Stimulated activated naive CD8-positive, alpha-beta T cell treated with anti-CD3 and anti-CD28 coated beads, Interleukin-15, Interleukin-2, amounts not matched to agents 100 ng/mL and 50 ng/mL, for 24 hours (primary cell): ENCODE data around the gene GRIP1.

Source experiments
- H3K27ac Mint-ChIP-seq: one replicate; pipeline ENCODE4 v1.8.0; 2021; ENCODE audit warnings: mild to moderate bottlenecking, mixed read lengths
- H3K27me3 Mint-ChIP-seq: one replicate; pipeline ENCODE4 v1.8.0; 2021; ENCODE audit warnings: mixed read lengths
- H3K36me3 Mint-ChIP-seq: one replicate; pipeline ENCODE4 v1.8.0; 2021; ENCODE audit warnings: low read depth, mixed read lengths
- H3K4me1 Mint-ChIP-seq: one replicate; pipeline ENCODE4 v1.8.0; 2021; ENCODE audit warnings: low read depth, mixed read lengths
- H3K4me3 Mint-ChIP-seq: one replicate; pipeline ENCODE4 v1.8.0; 2021; ENCODE audit warnings: mild to moderate bottlenecking, mixed read lengths
- H3K9me3 Mint-ChIP-seq: one replicate; pipeline ENCODE4 v1.8.0; 2021; ENCODE audit warnings: mixed read lengths

The GRIP1 gene

GRCh38 chr12:66674495-66675122 is 4.3 kb downstream of the GRIP1 start:
- peaks cover 4% of the 10 kb centered on the region for H3K9me3 Mint-ChIP-seq

GRCh38 chr12:66669541-66669940 is 9.3 kb downstream of the GRIP1 start:
- Mint-ChIP-seq H3K4me3 (no peak overlapping the region), H3K9me3 (peaks cover 4% of the 10 kb centered on the region), H3K4me1 (no peaks in the 10 kb centered on the region), H3K36me3 (no peaks in the 10 kb centered on the region), H3K27ac (no peak overlapping the region), H3K27me3 (peaks cover 9% of the 10 kb centered on the region)

More at GRCh38 chr12:66674495-66675122, 4.3 kb downstream of the GRIP1 start:
- Mint-ChIP-seq H3K4me1 (no peaks in the 10 kb centered on the region), H3K27ac (no peak overlapping the region), H3K27me3 (no peaks in the 10 kb centered on the region), H3K36me3 (no peaks in the 10 kb centered on the region), H3K4me3 (no peak overlapping the region)

GRCh38 chr12:66668311-66668710 is 10.6 kb downstream of the GRIP1 start:
- Mint-ChIP-seq H3K9me3 (peaks cover 4% of the 10 kb centered on the region), H3K27ac (no peak overlapping the region), H3K4me3 (no peak overlapping the region), H3K27me3 (peaks cover 11% of the 10 kb centered on the region), H3K4me1 (no peaks in the 10 kb centered on the region), H3K36me3 (no peaks in the 10 kb centered on the region)

GRCh38 chr12:66667906-66668305 is 11.0 kb downstream of the GRIP1 start:
- H3K9me3 Mint-ChIP-seq, result peaks cover 4% of the 10 kb centered on the region
- H3K27me3 Mint-ChIP-seq, result peaks cover 12% of the 10 kb centered on the region
- no peak overlapping the region for H3K27ac Mint-ChIP-seq
- no peaks in the 10 kb centered on the region for H3K4me1 Mint-ChIP-seq
- no peaks in the 10 kb centered on the region for H3K36me3 Mint-ChIP-seq
- H3K4me3 Mint-ChIP-seq, result no peak overlapping the region

GRCh38 chr12:66666481-66666880 is 12.4 kb downstream of the GRIP1 start:
- Mint-ChIP-seq H3K27me3 (peaks cover 12% of the 10 kb centered on the region), H3K27ac (no peak overlapping the region), H3K9me3 (peaks cover 4% of the 10 kb centered on the region), H3K4me1 (peaks cover 10% of the 10 kb centered on the region), H3K4me3 (no peak overlapping the region), H3K36me3 (no peaks in the 10 kb centered on the region)

- H3K36me3 Mint-ChIP-seq, result no peaks in the 10 kb centered on the region
- H3K27ac Mint-ChIP-seq, result no peak overlapping the region
- peaks cover 12% of the 10 kb centered on the region for H3K27me3 Mint-ChIP-seq
- peaks cover 4% of the 10 kb centered on the region for H3K9me3 Mint-ChIP-seq
- peaks cover 10% of the 10 kb centered on the region for H3K4me1 Mint-ChIP-seq
- H3K4me3 Mint-ChIP-seq, result no peak overlapping the region
Observed at GRCh38 chr12:66665435-66665985, 13.4 kb downstream of the GRIP1 start.

- Mint-ChIP-seq H3K27ac (no peak overlapping the region), H3K9me3 (no peaks in the 10 kb centered on the region), H3K4me1 (peaks cover 10% of the 10 kb centered on the region), H3K36me3 (no peaks in the 10 kb centered on the region), H3K27me3 (peaks cover 13% of the 10 kb centered on the region), H3K4me3 (no peak overlapping the region)
Observed at GRCh38 chr12:66664076-66664475, 14.8 kb downstream of the GRIP1 start.

- Mint-ChIP-seq H3K27ac (no peak overlapping the region), H3K4me3 (no peak overlapping the region), H3K36me3 (no peaks in the 10 kb centered on the region), H3K9me3 (no peaks in the 10 kb centered on the region), H3K4me1 (peaks cover 10% of the 10 kb centered on the region), H3K27me3 (peaks cover 17% of the 10 kb centered on the region)
Observed at GRCh38 chr12:66663611-66664010, 15.3 kb downstream of the GRIP1 start.

GRCh38 chr12:66662729-66663128 is 16.1 kb downstream of the GRIP1 start:
- H3K27me3 Mint-ChIP-seq, result peaks cover 14% of the 10 kb centered on the region
- peaks cover 10% of the 10 kb centered on the region for H3K4me1 Mint-ChIP-seq
- H3K27ac Mint-ChIP-seq, result no peak overlapping the region
- no peaks in the 10 kb centered on the region for H3K9me3 Mint-ChIP-seq
- no peaks in the 10 kb centered on the region for H3K36me3 Mint-ChIP-seq
- H3K4me3 Mint-ChIP-seq, result no peak overlapping the region

GRCh38 chr12:66662179-66662578 is 16.7 kb downstream of the GRIP1 start:
- Mint-ChIP-seq H3K4me1 (peaks cover 10% of the 10 kb centered on the region), H3K27ac (no peak overlapping the region), H3K27me3 (peaks cover 14% of the 10 kb centered on the region), H3K9me3 (no peaks in the 10 kb centered on the region), H3K4me3 (no peak overlapping the region), H3K36me3 (no peaks in the 10 kb centered on the region)

- no peak overlapping the region for H3K27ac Mint-ChIP-seq
- peaks cover 10% of the 10 kb centered on the region for H3K4me1 Mint-ChIP-seq
- no peaks in the 10 kb centered on the region for H3K9me3 Mint-ChIP-seq
- no peak overlapping the region for H3K4me3 Mint-ChIP-seq
- H3K36me3 Mint-ChIP-seq, result no peaks in the 10 kb centered on the region
- H3K27me3 Mint-ChIP-seq, result peaks cover 10% of the 10 kb centered on the region
Observed at GRCh38 chr12:66661357-66661756, 17.5 kb downstream of the GRIP1 start.

- no peaks in the 10 kb centered on the region for H3K9me3 Mint-ChIP-seq
- H3K4me3 Mint-ChIP-seq, result no peak overlapping the region
- H3K27ac Mint-ChIP-seq, result no peak overlapping the region
- H3K4me1 Mint-ChIP-seq, result no peaks in the 10 kb centered on the region
- no peaks in the 10 kb centered on the region for H3K36me3 Mint-ChIP-seq
- peaks cover 1% of the 10 kb centered on the region for H3K27me3 Mint-ChIP-seq
Observed at GRCh38 chr12:66653796-66654195, 25.1 kb downstream of the GRIP1 start.

GRCh38 chr12:66648033-66648735 is 30.7 kb downstream of the GRIP1 start:
- Mint-ChIP-seq H3K9me3 (no peaks in the 10 kb centered on the region), H3K36me3 (no peaks in the 10 kb centered on the region)

GRCh38 chr12:66647034-66647691 is 31.7 kb downstream of the GRIP1 start:
- Mint-ChIP-seq H3K36me3 (no peaks in the 10 kb centered on the region), H3K27me3 (no peaks in the 10 kb centered on the region), H3K9me3 (no peaks in the 10 kb centered on the region), H3K4me1 (no peaks in the 10 kb centered on the region), H3K27ac (no peak overlapping the region), H3K4me3 (no peak overlapping the region)

More at GRCh38 chr12:66648033-66648735, 30.7 kb downstream of the GRIP1 start:
- Mint-ChIP-seq H3K4me1 (no peaks in the 10 kb centered on the region), H3K27ac (no peak overlapping the region), H3K4me3 (no peak overlapping the region), H3K27me3 (no peaks in the 10 kb centered on the region)

- no peaks in the 10 kb centered on the region for H3K9me3 Mint-ChIP-seq
- H3K4me3 Mint-ChIP-seq, result no peak overlapping the region
- no peaks in the 10 kb centered on the region for H3K36me3 Mint-ChIP-seq
- no peaks in the 10 kb centered on the region for H3K27me3 Mint-ChIP-seq
- no peak overlapping the region for H3K27ac Mint-ChIP-seq
- H3K4me1 Mint-ChIP-seq, result no peaks in the 10 kb centered on the region
Observed at GRCh38 chr12:66644151-66644550, 34.7 kb downstream of the GRIP1 start.
